Fibroblast of skin of scalp (primary cell): ENCODE measurements around the gene RHOXF1.
"Not testable (repeated sequence)": the region's sequence is repeated elsewhere in the genome, so short reads cannot be mapped to it uniquely, and the experiment has no call there.

Experiments
- DNase-seq: peaks from one replicate; pipeline ENCODE4 v3.0.0-alpha.2; 2013

The RHOXF1 gene

DNA sequence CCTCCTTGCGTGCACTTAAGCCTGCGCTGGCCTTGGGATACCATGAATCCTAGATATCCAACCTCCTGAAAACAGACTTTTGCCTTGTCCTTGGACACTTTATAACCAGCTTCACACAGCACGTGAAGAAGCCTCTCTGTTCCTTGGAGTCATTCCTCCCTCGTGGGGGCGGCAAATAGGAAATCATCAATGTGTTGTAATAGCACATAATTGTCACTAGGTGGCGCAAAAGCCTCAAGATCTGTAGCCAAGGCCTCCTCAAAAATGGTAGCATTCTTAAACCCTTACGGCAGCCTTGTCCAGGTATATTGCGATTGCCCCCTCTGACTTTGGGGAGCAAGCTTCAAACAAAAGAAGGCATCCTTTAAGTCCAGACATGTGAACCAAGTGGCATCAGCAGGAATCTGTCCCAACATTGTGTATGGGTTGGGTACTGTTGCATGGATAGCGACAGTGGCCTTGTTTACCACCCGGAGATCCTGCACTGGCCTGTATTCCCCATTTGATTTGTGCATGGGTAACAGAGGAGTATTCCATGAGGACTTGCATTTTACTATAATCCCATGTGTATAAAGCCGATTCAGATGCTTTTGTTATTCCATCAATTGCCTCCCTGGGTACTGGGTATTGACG is 30.0 kb downstream of the RHOXF1 start:
- DNase-seq = not testable (repeated sequence)

DNA sequence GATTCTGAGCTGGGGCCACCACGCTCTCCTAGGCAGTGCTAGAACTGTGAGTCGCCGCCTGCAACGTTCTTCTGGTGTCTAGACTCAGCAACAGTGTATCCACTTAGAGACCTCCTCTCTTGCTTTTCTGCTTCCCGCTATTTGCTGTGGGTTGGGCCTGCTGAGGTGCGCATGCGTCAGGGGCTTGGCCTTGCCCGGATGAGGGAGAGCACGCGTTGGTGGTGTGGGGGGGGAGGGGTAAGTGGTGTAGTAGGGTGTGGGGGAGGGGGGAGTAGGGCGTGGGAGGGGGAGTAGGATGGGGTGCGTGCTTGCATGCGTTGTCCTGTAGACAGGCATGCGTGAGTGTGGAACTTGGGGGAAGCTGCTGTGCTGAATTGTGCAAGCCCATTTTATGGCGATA is 38.1 kb downstream of the RHOXF1 start, which contains the start of gene RHOXF2B:
Gene RHOXF2B (minus strand): TSS at position 101 of the 400 bp plus-strand sequence. CDS start 138 bp downstream, outside the sequence.
- not testable (repeated sequence) for DNase-seq

DNA sequence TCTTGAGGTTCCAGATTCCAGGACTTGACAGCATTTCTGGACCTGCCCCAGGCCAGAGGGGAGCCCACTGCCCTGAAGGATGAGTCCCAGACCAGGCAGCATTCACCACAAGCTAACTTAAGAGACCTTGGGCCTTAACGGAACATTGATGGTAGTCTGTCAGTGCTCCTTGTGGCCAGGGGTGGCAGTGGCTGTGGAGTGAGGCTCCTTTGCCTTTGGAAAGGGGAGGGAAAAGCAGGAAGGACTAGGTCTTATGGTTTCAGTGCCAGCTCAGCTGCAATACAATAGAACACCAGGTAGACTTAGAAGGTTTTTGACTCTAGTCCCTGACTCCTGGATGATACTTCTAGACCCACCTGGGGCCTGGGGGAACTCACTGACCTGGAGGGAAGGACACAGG is 49.5 kb downstream of the RHOXF1 start:
- DNase-seq = not testable (repeated sequence)
